HG02623 (cell line): ENCODE results near the gene ACACA.
"Not testable (repeated sequence)": the region's sequence is repeated elsewhere in the genome, so short reads cannot be mapped to it uniquely, and the experiment has no call there.

ENCODE experiments used
- ATAC-seq: cut with Tn5 transposase; IDR thresholded peaks from one replicate; pipeline ENCODE4 v1.9.1; 2021; ENCODE audit warnings: moderate library complexity; ENCODE audit not compliant: unreplicated experiment

Gene ACACA

DNA sequence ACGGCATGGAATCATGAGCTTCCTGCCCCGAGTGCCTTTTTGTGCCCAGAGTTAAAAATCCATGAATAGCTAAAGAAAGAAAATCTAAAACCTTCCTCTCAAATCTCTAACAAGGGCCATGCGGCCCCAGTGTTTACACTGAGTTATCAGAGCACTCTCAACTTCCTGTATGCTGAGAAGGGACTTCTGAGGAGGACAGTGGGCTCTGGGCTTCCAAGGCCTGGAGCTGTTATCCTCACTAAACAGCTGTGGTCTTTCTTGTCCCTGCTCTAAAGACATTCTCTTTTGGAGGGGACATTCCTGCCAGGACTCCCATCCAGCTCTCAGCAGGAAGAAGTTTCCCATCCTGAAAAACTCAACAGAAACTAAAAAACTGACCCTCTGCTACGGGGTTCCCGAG, 322.3 kb downstream of the ACACA start:
- ATAC-seq = no peak

DNA sequence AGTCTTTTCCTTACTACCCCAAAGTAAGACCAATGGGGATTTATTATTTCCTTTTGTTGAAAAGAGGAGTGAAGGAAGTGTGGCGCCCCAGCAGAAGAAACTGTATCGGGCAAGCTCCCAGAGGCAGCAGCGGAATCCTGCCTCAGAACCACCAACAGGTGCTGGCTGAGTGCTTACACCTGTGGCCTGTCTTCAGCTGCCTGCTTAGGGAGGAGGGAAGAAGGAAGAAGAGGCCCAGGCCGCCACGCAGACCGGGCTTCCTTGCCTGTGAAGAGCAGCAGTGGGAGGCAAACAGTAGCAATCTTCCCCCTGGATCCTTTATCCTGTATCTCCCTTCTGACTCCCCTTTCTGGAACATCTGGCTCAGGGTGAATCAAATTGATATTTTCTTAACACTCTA, 323.2 kb downstream of the ACACA start:
- no peak for ATAC-seq

DNA sequence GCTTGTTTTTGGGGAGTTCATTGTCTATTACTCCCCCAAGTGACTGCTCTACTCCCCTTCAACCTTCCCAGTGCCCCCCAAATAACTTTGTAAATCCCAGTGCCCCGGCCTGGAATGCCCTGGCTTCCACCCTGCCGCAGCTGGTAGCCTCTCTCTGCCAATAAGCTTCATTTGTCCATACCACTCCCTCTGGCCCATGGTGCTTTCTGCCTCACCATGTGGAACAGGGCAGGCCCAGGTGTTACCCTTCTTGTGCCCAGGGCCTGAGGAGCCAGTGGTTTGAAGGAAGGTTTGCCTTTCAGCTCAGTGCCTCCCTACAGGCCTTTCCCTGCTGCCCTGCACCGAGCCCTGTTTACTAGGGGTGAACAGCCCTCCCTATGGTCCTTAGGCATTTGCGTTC, 323.7 kb downstream of the ACACA start:
- no peak for ATAC-seq

DNA sequence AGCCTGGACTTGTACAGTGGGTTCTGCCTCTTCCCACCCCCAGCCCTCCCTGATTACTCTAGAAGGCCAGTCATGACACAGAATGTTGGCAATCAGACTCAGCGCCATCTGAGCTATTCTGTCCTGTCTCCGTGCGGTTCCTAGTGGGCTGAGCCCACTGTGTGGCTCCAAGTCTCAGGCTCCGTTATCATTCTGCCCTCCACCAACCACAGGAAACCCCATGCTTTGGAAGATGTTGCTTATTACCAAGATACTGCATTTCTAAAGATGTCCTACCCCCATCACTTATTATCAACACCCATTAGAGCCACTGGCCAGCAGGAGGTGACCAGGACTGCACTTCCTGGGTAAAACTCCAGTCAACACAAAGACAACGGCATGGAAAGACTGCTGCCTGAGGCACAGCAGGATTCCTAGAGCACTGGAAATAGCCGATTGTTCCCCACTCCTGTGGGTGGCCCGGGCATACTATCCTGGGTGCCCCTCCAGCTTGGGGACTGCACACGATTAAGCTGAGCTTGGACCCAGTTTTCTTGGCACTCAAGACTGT, 324.2 kb downstream of the ACACA start:
- ATAC-seq = no peak

DNA sequence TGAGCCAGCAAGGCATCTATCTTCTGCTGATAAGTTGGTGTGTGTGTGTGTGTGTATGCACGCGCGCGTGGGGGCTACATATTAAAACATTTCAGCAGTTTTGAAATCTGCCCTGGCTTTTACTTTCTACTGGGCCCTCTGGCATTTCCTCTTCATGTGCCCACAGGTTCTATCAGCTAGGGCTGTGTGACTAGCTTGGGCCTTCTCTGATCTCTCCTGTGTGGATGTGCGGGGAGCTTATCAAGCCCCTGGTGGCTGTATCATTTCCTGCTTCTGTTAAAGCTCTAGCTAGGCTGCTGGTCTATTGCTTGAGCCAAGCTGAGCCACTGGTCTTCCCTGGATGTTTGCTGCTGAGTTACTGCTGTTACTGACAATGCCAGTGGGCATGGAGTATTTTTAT, 325.3 kb downstream of the ACACA start:
- no peak for ATAC-seq

DNA sequence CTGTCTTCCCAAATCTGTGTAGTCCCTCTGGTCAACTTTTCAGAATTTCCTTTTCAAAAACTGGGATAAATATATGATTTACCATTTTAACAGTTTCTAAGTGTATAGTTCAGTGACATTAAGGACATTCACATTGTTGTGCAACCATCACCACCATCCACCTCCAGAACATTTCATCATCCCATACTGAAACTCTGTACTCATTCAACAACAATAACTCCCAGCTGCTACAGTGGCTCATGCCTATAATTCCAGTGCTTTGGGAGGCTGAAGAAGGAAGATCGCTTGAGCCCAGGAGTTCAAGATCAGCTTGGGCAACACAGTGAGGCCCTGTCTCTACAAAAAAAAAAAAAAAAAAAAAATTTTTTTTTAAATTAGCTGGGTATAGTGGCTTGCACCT, 326.9 kb downstream of the ACACA start:
- no peak for ATAC-seq

DNA sequence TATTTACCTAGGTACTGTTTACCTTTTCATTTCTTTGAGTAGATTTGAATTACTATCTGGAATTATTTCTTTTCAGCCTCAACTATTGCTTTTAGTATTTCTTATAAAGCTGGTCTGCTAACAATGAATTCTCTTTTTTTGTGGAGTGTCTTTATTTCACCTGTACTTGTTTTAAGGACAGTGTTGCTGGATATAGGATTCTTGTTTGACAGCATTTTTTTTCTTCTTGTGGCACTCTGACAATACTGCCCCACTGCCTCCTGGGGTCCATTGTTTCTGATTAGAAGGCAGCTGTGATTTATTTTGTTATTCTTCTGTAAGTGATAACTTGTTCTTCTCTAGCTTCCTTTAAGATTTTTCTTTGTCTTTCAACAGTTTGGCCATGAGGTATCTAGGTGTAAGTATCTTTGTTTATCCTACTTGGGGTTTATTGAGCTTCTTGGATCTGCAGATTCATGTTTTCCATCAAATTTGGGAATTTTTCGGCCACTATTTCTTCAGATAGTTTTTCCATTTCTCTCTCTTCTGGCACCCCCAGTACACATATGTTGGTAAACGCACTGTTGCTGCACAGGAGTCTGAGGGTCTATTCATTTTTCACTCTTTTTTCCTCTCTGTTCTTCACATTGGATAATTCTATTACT, 327.4 kb downstream of the ACACA start:
- no peak for ATAC-seq

DNA sequence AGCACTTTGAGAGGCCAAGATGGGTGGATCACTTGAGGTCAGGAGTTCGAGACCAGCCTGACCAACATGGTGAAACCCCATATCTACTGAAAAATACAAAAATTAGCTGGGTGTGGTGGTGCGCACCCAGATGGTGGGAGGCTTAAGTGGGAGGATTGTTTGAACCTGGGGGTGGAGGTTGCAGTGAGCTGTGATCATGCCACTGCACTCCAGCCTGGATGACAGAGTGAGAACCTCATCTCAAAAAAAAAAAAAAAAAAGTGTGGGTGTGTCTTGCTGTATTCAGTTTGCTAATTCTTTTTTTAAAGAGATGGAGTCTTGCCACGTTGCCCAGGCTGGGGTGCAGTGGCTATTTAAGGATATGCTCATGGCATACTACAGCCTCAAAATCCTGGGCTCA, 333.2 kb downstream of the ACACA start:
- ATAC-seq = not testable (repeated sequence)

DNA sequence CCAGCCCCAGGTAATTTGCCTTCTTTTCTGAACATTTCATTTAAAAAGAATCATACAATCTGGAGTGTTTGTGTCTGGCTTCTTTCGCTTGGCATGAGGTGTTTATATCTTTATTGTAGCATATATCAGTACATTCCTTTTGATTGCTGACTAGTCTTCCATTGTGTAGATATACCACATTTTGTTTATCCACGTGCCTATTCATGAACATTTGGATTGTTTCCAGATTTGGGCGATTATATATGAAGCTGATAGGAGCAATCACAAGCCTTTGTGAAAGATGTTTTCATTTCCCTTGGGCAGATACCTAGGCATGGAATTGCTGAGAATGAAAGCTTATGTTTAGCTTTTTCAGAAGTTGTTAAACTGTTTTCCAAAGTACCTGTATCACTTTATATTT, 337.5 kb downstream of the ACACA start:
- ATAC-seq = no peak

DNA sequence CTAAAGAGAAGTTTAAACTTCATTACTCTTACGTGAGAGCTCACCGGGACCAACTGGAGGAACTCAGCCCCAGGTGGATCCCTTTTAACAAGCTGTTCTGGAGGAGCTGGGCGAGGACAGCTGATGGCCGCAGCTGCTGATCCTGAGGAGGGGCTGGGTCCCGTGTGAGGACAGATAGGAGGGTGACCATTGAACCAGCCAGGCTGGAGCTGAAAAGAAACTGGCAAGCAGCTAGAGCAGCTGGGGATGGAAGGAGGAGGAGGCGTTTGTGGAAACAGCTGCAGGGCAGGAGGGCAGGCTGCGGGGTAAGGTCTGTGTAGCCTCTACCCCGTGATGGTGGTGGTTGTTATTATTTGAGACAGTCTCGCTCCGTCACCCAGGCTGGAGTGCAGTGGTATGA, 338.4 kb downstream of the ACACA start:
- ATAC-seq = no peak

DNA sequence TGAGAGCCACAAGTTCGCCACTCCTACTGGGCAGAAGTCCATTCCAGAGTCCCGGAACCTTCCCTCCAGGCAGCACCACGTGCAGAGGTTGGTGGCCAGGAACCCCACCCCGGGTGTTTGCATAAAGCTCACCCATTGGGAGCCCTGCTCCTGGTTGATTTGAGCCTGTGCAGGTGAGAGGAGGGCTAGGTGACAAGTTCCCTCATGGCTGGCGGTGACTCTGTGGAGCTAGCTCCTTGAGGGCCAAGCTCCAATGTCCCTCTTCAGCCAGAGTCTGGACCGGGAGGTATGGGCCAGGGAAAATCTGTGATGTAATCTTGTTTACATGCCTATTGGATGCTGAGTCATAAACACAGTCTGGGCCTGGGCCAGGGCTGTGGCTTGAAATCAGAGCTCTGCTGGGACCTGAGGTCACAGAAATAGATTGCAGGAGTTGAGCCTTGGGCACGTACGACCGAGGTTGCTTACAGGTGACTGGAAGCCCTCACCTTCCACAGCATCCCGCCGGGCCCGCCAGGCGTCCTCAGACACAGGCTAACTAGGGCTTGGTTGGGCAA, 339.0 kb downstream of the ACACA start:
- no peak for ATAC-seq

DNA sequence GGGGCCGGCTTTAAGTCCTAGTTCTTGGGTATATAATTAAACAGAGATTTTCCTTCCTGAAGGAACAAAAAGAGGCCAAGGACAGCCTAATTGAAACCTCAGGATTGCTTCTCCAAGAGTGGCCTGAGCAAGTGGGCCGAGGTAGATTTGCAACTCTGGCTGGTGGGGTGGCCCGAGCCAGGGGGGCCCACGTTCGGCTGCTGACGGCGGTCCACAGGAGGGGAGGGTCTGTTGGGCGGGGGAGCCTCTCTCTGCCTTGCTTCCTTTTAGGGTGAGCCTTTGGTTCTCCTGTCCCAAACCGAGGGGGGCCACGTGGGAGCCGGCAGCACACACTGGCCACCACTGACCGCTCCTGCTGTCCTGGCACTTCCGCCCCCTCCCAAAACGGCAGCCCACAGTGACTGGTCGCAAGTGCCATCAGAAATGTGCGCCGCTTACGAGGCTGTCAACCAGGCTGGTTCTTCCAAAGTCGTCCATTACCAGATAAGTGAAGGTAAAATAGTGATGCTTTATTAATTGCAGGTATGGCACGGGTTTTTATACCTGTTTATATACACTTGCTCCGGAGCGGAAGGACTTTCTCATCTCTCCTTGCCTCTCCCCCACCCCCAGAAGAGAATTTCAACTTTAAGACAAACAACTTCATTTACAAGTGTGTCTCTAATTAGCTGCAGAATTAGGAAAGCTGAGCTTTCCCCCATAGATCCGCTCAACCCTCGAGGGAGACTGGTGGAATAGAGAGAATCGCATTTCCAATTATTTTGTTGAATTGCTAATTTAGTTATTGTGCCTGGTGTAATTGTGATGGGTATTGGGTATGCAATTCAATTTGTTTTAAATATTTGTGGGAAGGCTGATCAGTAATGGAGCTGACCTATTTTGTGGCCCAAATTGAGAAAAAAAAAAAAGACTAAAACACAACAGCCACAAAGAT, 340.0 kb downstream of the ACACA start:
- ATAC-seq = no peak

DNA sequence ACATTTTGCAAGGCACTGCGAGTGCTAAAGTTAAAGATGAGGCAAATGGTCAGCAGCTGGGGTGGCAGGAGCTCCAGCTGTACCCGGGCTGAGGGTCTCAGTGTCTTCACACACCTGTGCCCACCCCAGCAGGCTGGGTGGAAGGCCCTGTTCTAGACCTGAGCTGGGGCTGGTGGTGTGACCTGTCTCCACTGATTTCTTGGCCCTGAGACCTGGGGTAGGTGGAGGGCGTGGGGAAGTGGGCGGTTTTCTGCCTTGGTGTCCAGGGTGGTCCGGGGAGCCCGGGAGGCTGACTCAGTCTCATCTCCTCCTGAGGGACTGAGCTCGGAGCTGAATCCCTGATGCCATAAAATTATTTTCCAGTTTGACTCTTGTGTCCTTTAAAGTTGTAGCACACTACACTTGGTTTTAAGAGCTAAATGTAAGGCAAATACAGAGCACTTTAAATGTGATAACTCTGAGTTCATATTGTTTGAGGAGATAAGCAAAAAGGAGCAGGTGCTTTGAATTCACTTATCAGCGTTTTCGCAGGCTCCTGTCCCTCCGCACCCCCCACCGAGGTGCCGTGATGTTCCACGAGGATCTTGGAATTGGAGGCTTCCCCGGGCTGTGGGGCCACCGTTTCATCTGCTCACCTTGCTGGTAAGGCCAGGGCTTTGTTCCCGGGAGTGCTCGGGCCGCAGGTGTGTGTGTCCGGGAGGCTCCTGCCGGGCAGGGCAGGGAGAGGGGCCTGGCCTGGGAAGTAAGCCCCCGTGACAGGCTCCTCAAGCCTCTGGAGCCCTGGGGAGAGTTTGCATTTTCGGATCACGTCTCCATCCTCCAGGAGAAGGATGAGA, 340.9 kb downstream of the ACACA start:
- no peak for ATAC-seq

DNA sequence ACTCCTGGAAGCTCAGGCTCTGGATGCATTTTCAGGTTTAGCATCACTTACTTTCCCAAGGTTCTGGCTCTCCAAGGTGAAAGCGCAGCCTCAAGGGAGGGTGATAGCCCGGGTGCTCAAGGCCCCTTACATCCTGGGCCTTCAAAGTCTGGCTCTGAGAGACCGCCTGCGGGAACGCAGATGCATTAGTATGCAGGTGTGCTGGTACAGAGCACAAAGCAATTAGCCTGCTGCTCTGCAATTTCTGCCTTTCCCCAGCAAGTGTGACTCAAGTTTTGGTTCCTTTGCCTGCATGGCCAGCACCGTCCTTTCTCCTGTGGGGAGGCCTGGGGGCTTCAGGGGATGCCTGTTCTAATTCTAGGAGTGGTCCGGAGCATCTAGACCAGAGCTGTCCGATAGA, 341.7 kb downstream of the ACACA start:
- ATAC-seq = no peak

DNA sequence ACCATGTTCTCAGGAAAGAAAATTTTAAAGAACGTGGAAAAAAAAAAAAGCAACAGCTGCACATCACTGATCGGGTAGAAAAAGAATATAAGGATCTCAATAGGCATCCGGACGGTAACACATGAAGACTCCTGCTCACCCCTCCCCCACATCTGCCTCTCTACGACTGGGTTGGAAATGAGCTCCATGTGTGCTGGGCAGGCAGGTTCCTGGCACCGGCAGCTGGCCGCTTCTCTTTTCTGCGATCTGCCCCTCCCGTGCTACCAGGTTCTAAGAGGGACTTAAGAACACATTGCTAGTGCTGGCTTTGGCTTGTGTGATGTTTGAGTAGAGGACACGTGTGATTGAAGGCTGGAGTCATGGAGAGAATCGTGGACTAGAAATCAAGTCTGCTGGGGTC, 342.4 kb downstream of the ACACA start:
- no peak for ATAC-seq

DNA sequence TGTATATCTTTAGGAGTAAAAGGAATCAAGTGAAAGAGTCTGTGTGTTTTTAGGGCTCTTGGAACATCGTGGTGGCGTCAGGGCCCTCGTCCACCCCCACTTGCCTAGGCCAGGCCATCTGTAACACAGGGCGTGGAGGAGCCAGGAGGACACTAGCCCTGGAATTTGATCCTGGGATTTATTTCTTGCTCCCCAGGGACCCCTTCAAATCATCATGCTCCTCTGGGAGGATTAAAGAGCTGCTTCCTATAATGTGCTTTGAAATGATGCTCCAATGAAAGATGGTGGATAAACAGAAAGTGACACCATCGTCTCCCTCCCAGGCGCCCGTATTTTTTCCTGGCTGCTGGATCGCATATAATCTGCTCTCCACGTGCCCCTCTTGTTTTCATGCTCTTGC, 344.6 kb downstream of the ACACA start:
- no peak for ATAC-seq

DNA sequence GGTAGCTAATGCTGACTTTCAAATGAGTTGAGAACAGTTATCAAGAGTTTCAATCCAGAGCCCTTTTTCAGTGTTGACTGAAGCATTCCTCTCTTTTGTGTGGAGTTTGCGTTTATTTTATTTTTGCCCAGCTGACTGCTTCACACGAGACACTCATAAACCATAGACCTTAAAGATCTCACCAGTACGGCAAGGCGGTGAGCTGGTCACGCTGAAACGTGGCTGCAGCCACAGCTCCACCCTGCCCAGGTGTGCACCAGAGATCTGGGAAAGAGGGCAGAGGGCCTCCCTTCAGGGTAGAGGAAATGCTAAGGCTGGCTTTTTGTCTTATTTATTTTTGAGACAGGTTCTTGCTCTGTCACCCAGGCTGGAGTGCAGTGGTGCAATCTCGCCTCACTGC, 345.7 kb downstream of the ACACA start:
- ATAC-seq = no peak

DNA sequence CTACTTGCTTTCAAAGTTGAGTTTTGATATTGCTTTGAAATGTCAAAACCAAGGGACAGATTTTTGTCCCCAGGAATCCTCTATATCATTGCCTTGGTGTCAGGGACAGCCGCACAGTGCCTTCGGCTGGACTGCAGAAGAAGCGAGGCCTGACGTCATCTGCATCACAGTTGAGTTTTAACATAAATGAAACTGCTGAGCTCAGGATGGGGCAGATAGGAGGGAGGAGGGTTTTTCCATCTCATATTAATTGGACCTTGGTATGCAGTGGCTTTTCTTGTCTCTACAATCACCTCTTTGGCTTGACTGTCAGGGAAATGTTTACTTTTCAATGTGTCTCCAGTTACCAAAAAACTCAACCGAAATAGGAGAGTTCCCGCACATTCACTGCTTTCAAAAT, 346.5 kb downstream of the ACACA start:
- ATAC-seq = no peak

DNA sequence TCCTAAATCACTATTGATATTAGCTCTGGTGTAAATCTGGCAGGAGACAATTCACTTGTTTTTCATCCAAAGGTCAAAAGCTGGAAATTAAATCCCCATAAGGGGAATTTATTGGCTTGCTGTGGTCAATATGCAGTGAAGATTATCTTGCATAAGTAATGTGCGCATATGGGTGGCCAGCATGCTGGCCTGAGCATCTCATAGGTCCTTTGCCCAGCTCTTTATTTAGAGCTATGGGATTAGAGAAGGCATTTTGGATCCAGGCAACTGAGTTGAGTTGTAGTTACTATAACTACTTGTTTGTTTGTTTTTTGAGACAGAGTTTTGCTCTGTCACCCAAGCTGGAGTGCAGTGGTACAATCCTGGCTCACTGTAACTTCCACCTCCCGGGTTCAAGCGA, 347.1 kb downstream of the ACACA start:
- no peak for ATAC-seq

DNA sequence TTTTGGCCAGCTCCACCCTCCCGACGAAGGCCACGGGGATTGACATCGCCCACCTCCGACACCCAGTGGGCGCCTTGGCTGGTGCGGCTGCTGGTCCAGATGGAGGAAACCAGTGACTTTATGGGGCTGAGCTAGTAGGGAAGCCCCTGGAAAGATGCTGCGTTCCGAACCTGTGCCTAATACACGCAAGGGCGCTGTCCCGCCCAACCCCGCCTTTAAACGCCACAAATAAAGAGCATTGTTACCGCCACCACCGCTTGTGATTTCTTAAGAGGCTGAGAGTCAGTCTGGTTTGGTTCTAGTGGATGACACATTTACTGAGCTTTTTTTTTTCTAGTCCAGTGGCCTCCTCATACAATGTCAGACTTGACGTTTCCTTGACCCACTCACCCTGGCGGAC, 350.0 kb downstream of the ACACA start:
- no peak for ATAC-seq

DNA sequence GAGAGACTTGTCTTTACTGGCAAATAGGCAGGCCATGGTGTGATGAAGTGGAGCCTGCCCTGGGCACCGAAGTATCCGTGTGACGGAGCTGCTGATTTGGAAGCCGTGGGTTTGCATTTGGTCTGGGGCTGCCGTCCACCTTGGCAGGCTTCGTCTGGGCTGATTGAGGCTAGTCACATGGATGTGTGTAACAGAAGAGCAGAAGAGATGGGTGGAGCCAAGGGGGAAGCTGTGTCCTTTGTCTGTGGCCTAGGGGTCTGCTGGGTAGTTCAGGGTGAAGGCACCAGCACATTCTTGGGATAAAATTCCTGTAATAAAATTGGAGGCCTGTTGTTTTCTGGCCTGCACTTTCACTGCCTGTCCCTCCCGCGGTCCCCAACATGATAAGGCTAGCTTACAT, 351.7 kb downstream of the ACACA start:
- no peak for ATAC-seq
